Muscle layer of duodenum (tissue), 2 donors: ENCODE results near the gene ZNF436.

ENCODE experiments used
- H3K27ac ChIP-seq: one replicate; pipeline ENCODE4 v1.7.0; 2013; ENCODE audit warnings: mild to moderate bottlenecking, low read length
- H3K27me3 ChIP-seq: one replicate; pipeline ENCODE4 v1.7.0; 2013; ENCODE audit warnings: low read depth, mild to moderate bottlenecking, control low read depth, low read length
- H3K36me3 ChIP-seq, 2 donors: one replicate each; pipeline ENCODE4 v1.7.0; 2013; ENCODE audit warnings: low read length in 2 of 2, control low read depth in 1 of 2, mild to moderate bottlenecking in 1 of 2; ENCODE audit not compliant: insufficient read depth in 2 of 2, control insufficient read depth in 1 of 2
- H3K4me1 ChIP-seq, 2 donors: one replicate each; pipeline ENCODE4 v1.7.0; 2013; ENCODE audit warnings: low read length in 2 of 2, mild to moderate bottlenecking in 2 of 2, control low read depth in 1 of 2, moderate library complexity in 1 of 2; ENCODE audit not compliant: insufficient read depth in 2 of 2, control insufficient read depth in 1 of 2
- H3K4me3 ChIP-seq, 2 donors: one replicate each; pipeline ENCODE4 v1.7.0; 2013; ENCODE audit warnings: low read length in 2 of 2, low read depth in 1 of 2, mild to moderate bottlenecking in 1 of 2
- H3K9me3 ChIP-seq, 2 donors: one replicate each; pipeline ENCODE4 v1.7.0; 2013; ENCODE audit warnings: low read length in 2 of 2, control low read depth in 1 of 2, mild to moderate bottlenecking in 1 of 2; ENCODE audit not compliant: control insufficient read depth in 1 of 2
- donor health status: healthy.

Gene ZNF436

GRCh38 chr1:23369335-23370013, at the start of gene ZNF436:
ZNF436 (minus strand) TSS chr1:23369836; CDS start chr1:23368005, 1,831 bp downstream.
- no peaks in the 10 kb centered on the region for H3K27me3 ChIP-seq
- peaks cover 3% of the 10 kb centered on the region in 2 donors for H3K9me3 ChIP-seq
- H3K4me3 ChIP-seq, result peak within 1 kb of the TSS; percentile 78 to 99
- peaks cover 26 to 44% of the 10 kb centered on the region in 2 donors for H3K4me1 ChIP-seq
- peak within 1 kb of the TSS; percentile 99 for H3K27ac ChIP-seq
- H3K36me3 ChIP-seq, result peaks cover 0 to 19% of the 10 kb centered on the region in 2 donors

DNA sequence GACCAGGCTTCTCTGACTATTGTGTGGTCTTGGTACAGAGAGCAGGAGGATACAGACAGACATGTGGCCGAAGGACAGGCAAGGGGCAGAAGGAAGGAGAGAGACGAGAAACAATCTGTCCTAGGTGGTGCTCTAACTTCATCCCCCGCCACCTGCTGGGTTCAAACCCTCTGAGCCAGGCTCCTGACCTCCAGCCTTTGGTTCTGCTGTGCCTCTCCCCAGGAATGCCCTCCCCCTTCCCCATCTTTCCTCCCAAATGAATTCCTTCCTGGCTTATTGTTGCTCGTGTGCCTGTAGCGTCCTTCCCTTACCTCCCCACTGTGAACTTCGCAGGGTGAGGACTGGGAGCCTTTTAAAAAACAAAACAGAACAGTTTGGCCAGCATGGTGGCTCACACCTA, 49.5 kb upstream of the ZNF436 start:
- H3K27ac ChIP-seq, result no peak overlapping the region
- peaks cover 18 to 23% of the 10 kb centered on the region in 2 donors for H3K4me1 ChIP-seq
- H3K36me3 ChIP-seq, result peaks cover 16 to 19% of the 10 kb centered on the region in 2 donors
- H3K9me3 ChIP-seq, result no peaks in the 10 kb centered on the region
- H3K4me3 ChIP-seq, result no peak overlapping the region
- no peaks in the 10 kb centered on the region for H3K27me3 ChIP-seq

DNA sequence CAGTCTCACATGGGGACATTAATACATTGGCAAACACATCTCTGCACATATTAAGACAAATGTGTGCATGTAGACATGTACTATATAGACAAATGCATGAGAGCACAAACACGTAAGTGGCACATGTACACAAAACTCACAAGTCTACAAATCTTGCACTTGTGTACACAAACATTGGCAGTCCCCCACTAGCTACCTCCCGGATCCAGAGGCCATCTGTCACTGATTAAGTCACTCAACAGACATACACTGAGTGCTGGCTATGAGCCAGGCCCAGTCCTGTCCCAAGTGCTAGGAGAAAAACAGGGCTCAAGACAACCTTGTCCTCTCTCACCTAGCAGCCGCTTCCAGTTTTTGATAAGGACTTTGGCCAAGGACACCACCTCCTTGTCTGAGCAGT, 47.9 kb upstream of the ZNF436 start:
- peaks cover 9% of the 10 kb centered on the region in 2 donors for H3K4me1 ChIP-seq
- H3K27ac ChIP-seq, result no peak overlapping the region
- H3K36me3 ChIP-seq, result peaks cover 16 to 19% of the 10 kb centered on the region in 2 donors
- no peaks in the 10 kb centered on the region for H3K27me3 ChIP-seq
- no peak overlapping the region for H3K4me3 ChIP-seq
- H3K9me3 ChIP-seq, result no peaks in the 10 kb centered on the region

- Histone ChIP-seq H3K4me3 (no peak overlapping the region), H3K27me3 (no peaks in the 10 kb centered on the region), H3K27ac (no peak overlapping the region), H3K4me1 (peaks cover 3 to 5% of the 10 kb centered on the region in 2 donors), H3K36me3 (peaks cover 16 to 19% of the 10 kb centered on the region in 2 donors), H3K9me3 (no peaks in the 10 kb centered on the region)
These were observed 47.3 kb upstream of the ZNF436 start for GRCh38 chr1:23416964-23417363.

DNA sequence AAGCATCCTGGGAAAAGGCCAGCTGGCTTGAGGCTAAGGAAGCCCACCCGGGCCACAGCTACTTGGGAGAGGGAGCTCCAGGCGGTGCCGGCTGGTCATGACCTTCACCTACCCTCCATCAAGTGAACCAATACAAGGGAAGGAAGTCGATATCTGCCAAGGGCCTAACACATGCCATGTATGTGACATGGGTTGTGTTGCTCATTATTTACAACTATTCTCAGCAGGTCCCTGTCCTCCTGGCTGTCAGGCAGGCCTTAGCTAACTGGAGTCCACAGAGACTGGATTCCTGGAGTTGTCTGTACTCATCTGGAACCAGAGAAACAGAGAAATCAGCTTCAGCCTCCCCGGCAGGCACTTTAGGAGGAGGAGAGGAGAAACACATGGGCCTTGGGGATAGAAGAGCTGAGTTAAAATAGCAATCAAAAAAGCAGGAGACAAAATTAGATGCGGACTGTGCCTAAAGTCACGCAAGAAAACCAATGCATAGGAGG, 39.2 kb upstream of the ZNF436 start:
- Histone ChIP-seq H3K27ac (no peak overlapping the region), H3K36me3 (peaks cover 6 to 7% of the 10 kb centered on the region in 2 donors), H3K9me3 (no peaks in the 10 kb centered on the region), H3K4me3 (no peak overlapping the region), H3K27me3 (no peaks in the 10 kb centered on the region), H3K4me1 (peaks cover 4 to 15% of the 10 kb centered on the region in 2 donors)

DNA sequence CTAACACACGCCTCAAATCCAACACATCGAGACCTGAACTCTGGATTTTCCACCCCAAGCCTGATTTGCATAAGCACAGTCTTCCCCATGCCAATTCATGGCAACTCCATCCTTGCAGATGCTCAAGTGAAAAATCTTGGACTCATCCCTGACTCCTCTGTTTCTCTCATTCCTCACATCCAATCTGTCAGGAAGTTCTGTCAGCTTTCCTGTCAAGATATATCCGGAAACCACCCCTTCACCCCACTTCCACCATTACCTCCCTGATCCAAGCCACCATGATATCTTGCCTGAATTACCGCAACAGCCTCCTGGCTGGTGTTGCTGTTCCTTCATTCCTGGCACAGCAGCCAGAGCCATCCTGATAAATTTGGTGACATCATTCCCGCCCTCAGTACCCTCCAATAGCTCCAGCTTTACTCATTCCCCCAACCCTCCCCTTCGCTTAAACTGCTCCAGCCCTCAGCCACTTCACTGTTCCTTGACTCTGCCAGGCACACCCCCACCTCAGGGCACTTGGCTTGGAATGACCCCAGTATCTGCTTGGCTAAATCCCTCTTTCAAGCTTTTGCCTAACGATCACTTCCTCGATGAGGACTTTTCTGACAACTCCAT, 37.5 kb upstream of the ZNF436 start:
- Histone ChIP-seq H3K9me3 (no peaks in the 10 kb centered on the region), H3K27ac (no peak overlapping the region), H3K36me3 (peaks cover 6 to 7% of the 10 kb centered on the region in 2 donors), H3K4me3 (no peak overlapping the region), H3K4me1 (peaks cover 9 to 18% of the 10 kb centered on the region in 2 donors), H3K27me3 (no peaks in the 10 kb centered on the region)

DNA sequence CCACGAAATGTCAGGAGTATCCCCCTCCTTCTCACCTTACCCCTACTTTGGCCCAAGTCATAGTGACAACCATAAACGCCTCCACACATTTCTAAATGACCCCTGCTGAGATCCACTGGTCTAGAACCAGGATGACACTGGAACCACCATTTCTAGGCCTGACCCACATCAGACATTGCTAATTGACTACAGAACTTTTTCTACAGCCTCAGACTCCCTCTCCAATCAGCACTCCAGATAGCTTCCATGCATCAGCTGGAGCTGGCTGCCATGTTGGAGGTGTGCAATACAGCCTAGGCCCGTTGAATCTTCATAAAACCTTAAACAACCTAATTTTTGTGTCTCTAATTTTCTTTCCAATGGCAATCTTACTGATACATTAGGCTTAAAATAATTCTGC, 36.3 kb upstream of the ZNF436 start:
- no peaks in the 10 kb centered on the region for H3K9me3 ChIP-seq
- no peak overlapping the region for H3K4me3 ChIP-seq
- H3K27me3 ChIP-seq, result no peaks in the 10 kb centered on the region
- peaks cover 5 to 11% of the 10 kb centered on the region in 2 donors for H3K4me1 ChIP-seq
- H3K36me3 ChIP-seq, result peaks cover 6 to 7% of the 10 kb centered on the region in 2 donors
- H3K27ac ChIP-seq, result no peak overlapping the region

- Histone ChIP-seq H3K4me3 (peak overlapping the region in 1 of 2 donors; percentile 10), H3K27me3 (no peaks in the 10 kb centered on the region), H3K9me3 (no peaks in the 10 kb centered on the region), H3K36me3 (peaks cover 4 to 7% of the 10 kb centered on the region in 2 donors), H3K27ac (peak overlapping the region; percentile 76), H3K4me1 (peaks cover 5 to 11% of the 10 kb centered on the region in 2 donors)
These were observed 34.3 kb upstream of the ZNF436 start for GRCh38 chr1:23403735-23404486.

- peak overlapping the region; percentile 76 for H3K27ac ChIP-seq
- peaks cover 0 to 7% of the 10 kb centered on the region in 2 donors for H3K36me3 ChIP-seq
- H3K9me3 ChIP-seq, result no peaks in the 10 kb centered on the region
- H3K4me1 ChIP-seq, result peaks cover 5 to 11% of the 10 kb centered on the region in 2 donors
- H3K4me3 ChIP-seq, result no peak overlapping the region
- no peaks in the 10 kb centered on the region for H3K27me3 ChIP-seq
These were observed 33.7 kb upstream of the ZNF436 start for GRCh38 chr1:23403355-23403734.

DNA sequence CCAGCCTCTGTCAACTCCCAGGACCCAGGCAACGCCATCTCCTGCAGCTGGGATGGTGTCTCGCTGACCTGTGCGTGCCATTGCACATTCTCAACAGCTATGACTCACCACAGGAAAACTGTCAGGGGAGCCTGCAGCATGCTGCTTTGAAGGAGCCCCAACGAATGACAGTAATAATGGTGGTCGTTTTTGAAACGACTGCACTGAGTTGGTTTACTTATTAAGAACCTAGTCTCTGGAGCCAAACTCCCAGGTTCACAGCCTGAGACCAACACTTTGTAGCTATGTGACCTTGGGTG, 33.4 kb upstream of the ZNF436 start:
- Histone ChIP-seq H3K27ac (peak overlapping the region; percentile 76), H3K36me3 (peaks cover 0 to 7% of the 10 kb centered on the region in 2 donors), H3K27me3 (no peaks in the 10 kb centered on the region), H3K9me3 (no peaks in the 10 kb centered on the region), H3K4me3 (no peak overlapping the region), H3K4me1 (peaks cover 5 to 11% of the 10 kb centered on the region in 2 donors)

- Histone ChIP-seq H3K9me3 (no peaks in the 10 kb centered on the region), H3K4me3 (no peak overlapping the region), H3K27ac (peak overlapping the region; percentile 76), H3K36me3 (peaks cover 0 to 7% of the 10 kb centered on the region in 2 donors), H3K27me3 (no peaks in the 10 kb centered on the region), H3K4me1 (peaks cover 5 to 11% of the 10 kb centered on the region in 2 donors)
These were observed 32.8 kb upstream of the ZNF436 start for GRCh38 chr1:23402286-23403037.
